Mucosa of stomach (tissue), 1 donor: ENCODE measurements around the gene CAGE1.
A peak's percentile ranks its signal among the peaks of the same experiment; 100 is the strongest.
"Not testable (repeated sequence)": the region's sequence is repeated elsewhere in the genome, so short reads cannot be mapped to it uniquely, and the experiment has no call there.

Experiments used
- H3K27me3 ChIP-seq: one replicate; pipeline ENCODE4 v1.7.0; 2013; ENCODE audit warnings: mild to moderate bottlenecking, low read length; ENCODE audit not compliant: control insufficient read depth, insufficient read depth
- H3K36me3 ChIP-seq: one replicate; pipeline ENCODE4 v1.7.0; 2013; ENCODE audit warnings: low read length; ENCODE audit not compliant: control insufficient read depth, insufficient read depth
- H3K4me1 ChIP-seq: one replicate; pipeline ENCODE4 v1.7.0; 2013; ENCODE audit warnings: mild to moderate bottlenecking, low read length; ENCODE audit not compliant: control insufficient read depth, insufficient read depth
- H3K4me3 ChIP-seq: one replicate; pipeline ENCODE4 v1.7.0; 2013; ENCODE audit warnings: low read length
- H3K9ac ChIP-seq: one replicate; pipeline ENCODE4 v1.7.0; 2013; ENCODE audit warnings: mild to moderate bottlenecking, low read length, moderate library complexity
- H3K9me3 ChIP-seq: one replicate; pipeline ENCODE4 v1.7.0; 2013; ENCODE audit warnings: mild to moderate bottlenecking, low read length, moderate library complexity; ENCODE audit not compliant: control insufficient read depth
- donor health status: Pancreatic carcinoma.

Gene CAGE1

DNA sequence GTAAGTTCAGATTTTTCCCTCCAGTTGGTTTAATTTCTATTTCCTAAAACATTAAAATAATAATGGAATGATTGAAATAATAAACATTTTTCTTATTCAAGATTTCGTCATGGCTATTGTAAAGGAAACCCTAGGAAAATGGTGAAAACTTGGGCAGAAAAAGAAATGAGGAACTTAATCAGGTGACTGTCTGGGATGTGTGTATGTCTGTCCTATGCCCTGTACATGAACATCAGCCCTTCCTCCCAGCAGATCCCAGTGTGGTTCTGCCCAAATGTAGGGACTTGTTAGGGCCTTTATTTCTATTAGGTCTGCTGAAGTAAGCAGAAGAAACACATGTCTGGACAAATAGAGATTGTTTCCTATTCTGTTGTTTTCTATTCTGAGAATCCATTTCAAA lies 13.2 kb upstream of the CAGE1 start:
- H3K9ac ChIP-seq = no peak overlapping the region
- no peak overlapping the region for H3K4me3 ChIP-seq
- peaks cover 5% of the 10 kb centered on the region for H3K36me3 ChIP-seq
- no peaks in the 10 kb centered on the region for H3K27me3 ChIP-seq
- H3K9me3 ChIP-seq = no peaks in the 10 kb centered on the region
- H3K4me1 ChIP-seq = no peaks in the 10 kb centered on the region

DNA sequence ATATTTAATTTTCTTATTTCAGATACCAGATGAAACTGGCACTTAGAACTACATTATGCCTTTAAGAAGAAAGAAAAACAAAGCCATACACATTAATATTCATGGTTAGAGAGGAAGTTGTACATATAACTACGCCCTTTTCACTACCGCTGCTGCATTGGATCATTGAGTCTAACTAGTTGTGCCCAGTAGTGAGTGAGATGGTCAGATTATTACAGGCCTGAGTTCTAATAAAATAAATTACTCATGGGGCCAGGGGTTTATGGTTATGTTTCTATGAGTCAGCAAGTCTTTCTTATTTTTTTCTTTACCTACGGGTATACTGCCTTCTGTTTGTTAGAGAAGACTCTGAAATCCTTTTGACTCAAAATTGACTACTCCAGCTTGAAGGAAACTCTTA lies 11.5 kb upstream of the CAGE1 start:
- Histone ChIP-seq H3K4me1 (no peaks in the 10 kb centered on the region), H3K4me3 (no peak overlapping the region), H3K36me3 (peaks cover 5% of the 10 kb centered on the region), H3K9ac (no peak overlapping the region), H3K27me3 (no peaks in the 10 kb centered on the region), H3K9me3 (no peaks in the 10 kb centered on the region)

DNA sequence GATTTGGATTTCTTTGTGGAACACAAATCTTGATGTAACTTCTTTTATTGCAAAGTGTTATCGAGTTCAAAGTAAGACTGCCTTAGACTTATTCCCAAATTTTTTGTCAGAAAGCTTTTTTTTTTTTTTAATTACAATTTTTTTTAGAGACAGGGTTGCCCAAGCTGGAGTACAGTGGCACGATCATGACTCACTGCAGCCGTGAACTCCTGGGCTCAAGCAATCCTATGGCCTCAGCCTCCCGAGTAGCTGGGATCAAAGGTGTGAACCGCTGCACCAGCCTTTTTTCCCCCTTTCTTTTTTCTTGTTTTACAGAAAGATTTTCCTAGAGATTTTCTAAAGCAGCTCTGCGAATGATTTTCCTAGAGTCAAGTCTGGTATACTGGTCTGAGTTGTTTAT lies 2.9 kb upstream of the CAGE1 start:
- H3K9me3 ChIP-seq = no peaks in the 10 kb centered on the region
- no peak overlapping the region for H3K9ac ChIP-seq
- peaks cover 12% of the 10 kb centered on the region for H3K4me1 ChIP-seq
- no peaks in the 10 kb centered on the region for H3K27me3 ChIP-seq
- H3K4me3 ChIP-seq = no peak overlapping the region
- no peaks in the 10 kb centered on the region for H3K36me3 ChIP-seq

DNA sequence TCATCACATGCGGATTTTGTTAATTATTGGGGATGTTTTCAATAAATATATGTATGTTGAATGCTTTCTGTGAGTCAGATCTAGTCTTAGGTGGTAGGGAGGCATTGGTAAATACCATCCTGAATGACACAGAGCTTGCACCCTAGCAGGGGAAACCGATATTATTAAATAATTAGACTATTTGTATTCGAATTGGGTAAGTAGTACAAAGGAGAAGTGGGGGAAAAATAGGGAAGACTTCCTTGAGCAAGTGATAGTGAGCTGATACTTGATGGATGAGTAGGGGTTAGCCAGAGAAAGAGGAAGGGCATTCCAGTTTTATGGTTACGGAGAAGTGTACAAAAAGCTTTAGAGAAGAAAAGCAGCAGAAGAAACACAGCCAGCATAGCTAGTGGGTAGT lies 1.6 kb upstream of the CAGE1 start:
- no peaks in the 10 kb centered on the region for H3K9me3 ChIP-seq
- H3K9ac ChIP-seq = no peak overlapping the region
- H3K36me3 ChIP-seq = no peaks in the 10 kb centered on the region
- H3K4me3 ChIP-seq = no peak overlapping the region
- peaks cover 12% of the 10 kb centered on the region for H3K4me1 ChIP-seq
- H3K27me3 ChIP-seq = no peaks in the 10 kb centered on the region

DNA sequence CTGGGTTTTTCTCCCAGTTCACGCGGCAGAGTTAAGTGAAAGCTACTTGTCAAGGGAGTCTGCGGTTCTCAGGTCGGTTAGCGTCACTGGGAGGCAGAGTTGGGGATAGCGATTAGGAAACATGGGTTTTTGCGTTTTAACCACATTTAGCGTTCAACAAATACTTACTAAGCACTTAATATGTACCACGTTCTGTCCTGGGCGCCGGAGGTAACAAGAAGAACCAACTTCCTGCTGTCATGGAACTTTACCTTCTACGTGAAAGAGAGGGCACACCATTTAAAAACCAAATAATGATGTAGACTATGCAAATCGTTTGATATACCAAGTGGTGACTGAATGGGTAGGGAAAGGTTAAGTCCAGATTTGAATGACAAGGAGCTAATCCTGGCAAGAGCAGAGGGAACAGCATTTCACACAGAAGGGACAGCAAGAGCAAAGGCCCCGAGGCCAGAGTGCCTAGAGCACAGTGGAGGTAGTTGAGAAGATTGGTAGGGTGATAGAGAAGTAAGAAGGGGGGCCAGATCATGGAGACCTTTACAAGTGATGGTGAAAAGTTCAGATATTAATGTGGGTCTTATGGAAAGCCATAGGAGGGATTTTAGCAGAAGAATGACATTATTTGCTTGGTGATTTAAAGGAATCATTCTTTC lies 810 bp upstream of the CAGE1 start:
- H3K36me3 ChIP-seq = no peaks in the 10 kb centered on the region
- no peaks in the 10 kb centered on the region for H3K27me3 ChIP-seq
- peak overlapping the region; percentile 78 for H3K4me3 ChIP-seq
- H3K9ac ChIP-seq = peak overlapping the region; percentile 86
- H3K9me3 ChIP-seq = no peaks in the 10 kb centered on the region
- H3K4me1 ChIP-seq = peaks cover 12% of the 10 kb centered on the region

DNA sequence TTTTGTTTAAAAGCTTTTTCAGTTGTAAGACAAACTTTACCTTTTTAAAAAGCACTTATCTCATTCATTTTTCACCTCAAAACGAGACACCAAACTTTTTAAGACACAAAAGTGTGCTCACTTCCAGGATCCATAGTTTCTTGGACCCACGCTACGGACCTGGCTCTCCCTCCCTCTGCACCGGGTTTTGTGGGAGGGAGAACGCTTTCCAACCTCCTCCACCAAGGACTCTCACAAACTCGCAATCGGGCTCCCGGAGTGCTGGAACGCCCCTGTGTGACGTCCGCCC lies 436 bp downstream of the CAGE1 start:
- peak overlapping the region; percentile 86 for H3K9ac ChIP-seq

DNA sequence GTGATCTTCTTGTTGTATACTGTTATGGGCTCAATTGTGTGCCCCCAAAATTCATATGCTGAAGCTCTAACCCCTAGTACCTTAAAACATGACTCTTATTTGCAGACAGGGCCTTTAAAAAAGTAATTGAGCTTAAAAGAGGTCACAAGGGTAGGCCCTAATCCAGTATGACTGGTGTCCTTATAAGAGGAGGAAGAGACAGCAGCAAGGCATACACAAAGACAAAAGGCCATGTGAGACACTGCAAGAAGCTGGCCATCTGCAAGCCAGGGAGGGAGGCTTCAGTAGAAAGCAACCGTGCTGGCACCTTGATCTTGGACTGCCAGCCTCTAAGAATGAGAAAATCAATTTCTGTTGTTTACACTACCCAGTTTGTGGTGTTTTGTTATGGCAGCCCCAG lies 8.4 kb downstream of the CAGE1 start:
- no peaks in the 10 kb centered on the region for H3K27me3 ChIP-seq
- H3K9ac ChIP-seq = no peak overlapping the region
- H3K4me3 ChIP-seq = no peak overlapping the region
- H3K9me3 ChIP-seq = no peaks in the 10 kb centered on the region
- H3K4me1 ChIP-seq = no peaks in the 10 kb centered on the region
- H3K36me3 ChIP-seq = no peaks in the 10 kb centered on the region

More for the DNA sequence above, 436 bp downstream of the CAGE1 start:
- peaks cover 12% of the 10 kb centered on the region for H3K4me1 ChIP-seq
- peak overlapping the region; percentile 78 for H3K4me3 ChIP-seq
- no peaks in the 10 kb centered on the region for H3K9me3 ChIP-seq
- H3K27me3 ChIP-seq = no peaks in the 10 kb centered on the region
- no peaks in the 10 kb centered on the region for H3K36me3 ChIP-seq

DNA sequence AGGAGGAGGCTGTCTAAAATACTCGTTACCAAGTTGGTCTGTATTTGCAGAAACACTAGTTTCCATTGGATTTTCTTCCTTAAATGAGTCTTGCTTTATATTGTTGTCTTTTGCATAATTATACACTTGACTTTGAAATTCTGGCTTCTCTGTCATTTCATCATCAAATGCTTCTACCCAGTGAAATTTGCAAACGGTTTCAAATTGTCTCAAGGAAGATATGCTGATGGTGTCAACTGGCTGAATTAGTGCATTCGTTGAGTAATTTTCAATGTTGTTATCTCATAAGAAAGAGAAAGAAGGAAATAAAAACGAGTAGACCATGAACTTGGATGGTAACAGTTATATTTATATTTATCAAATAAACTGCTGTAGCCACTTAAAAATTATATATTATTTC lies 10.8 kb downstream of the CAGE1 start:
- no peaks in the 10 kb centered on the region for H3K36me3 ChIP-seq
- no peak overlapping the region for H3K9ac ChIP-seq
- H3K4me1 ChIP-seq = no peaks in the 10 kb centered on the region
- H3K27me3 ChIP-seq = no peaks in the 10 kb centered on the region
- no peaks in the 10 kb centered on the region for H3K9me3 ChIP-seq
- no peak overlapping the region for H3K4me3 ChIP-seq

- H3K4me3 ChIP-seq = no peak overlapping the region
- no peak overlapping the region for H3K9ac ChIP-seq
- H3K36me3 ChIP-seq = no peaks in the 10 kb centered on the region
- H3K9me3 ChIP-seq = no peaks in the 10 kb centered on the region
- H3K27me3 ChIP-seq = no peaks in the 10 kb centered on the region
- no peaks in the 10 kb centered on the region for H3K4me1 ChIP-seq
Observed at GRCh38 chr6:7377961-7378360, 11.6 kb downstream of the CAGE1 start.

DNA sequence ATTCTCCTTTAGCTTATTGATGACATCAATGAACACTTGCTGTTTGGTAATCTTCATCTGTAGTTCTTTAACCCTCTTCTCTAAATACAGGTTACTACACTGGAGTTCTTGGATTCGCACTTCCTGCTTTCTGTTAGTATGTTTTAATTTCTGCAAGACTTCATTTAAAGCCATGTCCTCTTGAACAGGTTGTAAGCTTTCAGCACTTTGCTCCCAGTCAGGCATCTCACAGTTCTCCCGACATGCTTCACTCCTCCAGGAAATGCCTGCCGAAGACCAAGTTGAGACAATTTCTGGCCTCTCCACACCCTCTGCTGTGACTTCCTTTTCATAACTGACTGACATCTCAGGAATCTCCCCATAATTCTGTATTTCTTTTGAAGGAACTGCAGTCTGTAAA lies 15.8 kb downstream of the CAGE1 start:
- H3K4me1 ChIP-seq = no peaks in the 10 kb centered on the region
- no peaks in the 10 kb centered on the region for H3K9me3 ChIP-seq
- H3K27me3 ChIP-seq = no peaks in the 10 kb centered on the region
- no peaks in the 10 kb centered on the region for H3K36me3 ChIP-seq
- no peak overlapping the region for H3K4me3 ChIP-seq
- no peak overlapping the region for H3K9ac ChIP-seq

- Histone ChIP-seq H3K9me3 (no peaks in the 10 kb centered on the region), H3K9ac (no peak overlapping the region), H3K4me3 (no peak overlapping the region), H3K27me3 (no peaks in the 10 kb centered on the region), H3K36me3 (no peaks in the 10 kb centered on the region), H3K4me1 (no peaks in the 10 kb centered on the region)
Observed at GRCh38 chr6:7367408-7367807, 22.1 kb downstream of the CAGE1 start.

DNA sequence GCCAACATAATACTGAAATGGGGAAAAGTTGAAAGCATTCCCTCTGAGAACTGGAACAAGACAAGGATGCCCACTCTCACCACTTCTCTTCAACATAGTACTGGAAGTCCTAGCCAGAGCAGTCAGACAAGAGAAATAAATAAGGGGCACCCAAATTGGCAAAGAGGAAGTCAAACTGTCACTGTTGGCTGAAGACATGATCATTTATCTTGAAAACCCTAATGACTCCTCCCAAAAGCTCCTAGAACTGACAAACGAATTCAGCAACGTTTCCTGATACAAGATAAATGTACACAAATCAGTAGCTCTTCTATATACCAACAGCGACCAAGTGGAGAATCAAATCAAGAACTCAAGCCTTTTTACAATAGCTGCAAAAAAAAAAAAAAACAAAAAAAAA lies 37.6 kb downstream of the CAGE1 start:
- not testable (repeated sequence) for H3K36me3 ChIP-seq, H3K27me3 ChIP-seq, H3K9ac ChIP-seq, H3K9me3 ChIP-seq, H3K4me3 ChIP-seq, H3K4me1 ChIP-seq

DNA sequence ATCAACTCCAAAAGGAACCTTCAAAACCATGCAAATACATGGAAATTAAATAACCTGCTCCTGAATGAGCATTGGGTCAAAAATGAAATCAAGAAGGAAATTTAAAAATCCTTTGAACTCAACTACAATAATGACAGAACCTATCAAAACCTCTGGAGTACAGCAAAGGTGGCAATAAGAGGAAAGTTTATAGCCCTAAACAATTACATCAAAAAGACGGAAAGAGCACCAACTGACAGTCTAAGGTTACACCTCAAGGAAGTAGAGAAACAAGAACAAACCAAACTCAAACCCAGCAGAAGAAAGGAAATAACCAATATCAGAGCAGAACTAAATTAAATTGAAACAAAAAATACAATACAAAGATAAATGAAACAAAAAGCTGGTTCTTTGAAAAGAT lies 39.0 kb downstream of the CAGE1 start:
- H3K9ac ChIP-seq, H3K27me3 ChIP-seq, H3K4me3 ChIP-seq, H3K36me3 ChIP-seq, H3K9me3 ChIP-seq, H3K4me1 ChIP-seq: not testable (repeated sequence)
